IPS-20b (cell line): ENCODE measurements around the gene ARFGAP2.
"Not testable (repeated sequence)": the region's sequence is repeated elsewhere in the genome, so short reads cannot be mapped to it uniquely, and the experiment has no call there.

Experiments
- H3K27ac ChIP-seq: one replicate; pipeline ENCODE4 v1.5.1; 2013; ENCODE audit warnings: low read length
- H3K27me3 ChIP-seq: 2 replicates; pipeline ENCODE4 v1.6.1; 2013; ENCODE audit warnings: mild to moderate bottlenecking, low read length, inconsistent platforms; ENCODE audit not compliant: insufficient read depth
- H3K36me3 ChIP-seq: 2 replicates; pipeline ENCODE4 v1.6.1; 2013; ENCODE audit warnings: low read depth, mild to moderate bottlenecking, inconsistent platforms, low read length, moderate library complexity; ENCODE audit not compliant: insufficient read depth
- H3K4me1 ChIP-seq: 2 replicates; pipeline ENCODE4 v1.6.1; 2013; ENCODE audit warnings: mild to moderate bottlenecking, control low read depth, inconsistent platforms, low read length, moderate library complexity; ENCODE audit not compliant: insufficient read depth
- H3K4me3 ChIP-seq: 2 replicates; pipeline ENCODE4 v1.5.1; 2013; ENCODE audit warnings: mild to moderate bottlenecking, low read length, inconsistent platforms
- H3K9ac ChIP-seq: 2 replicates; pipeline ENCODE4 v1.6.1; 2013; ENCODE audit warnings: low read depth, mild to moderate bottlenecking, inconsistent platforms, low read length, moderate library complexity
- H3K9me3 ChIP-seq: 2 replicates; pipeline ENCODE4 v1.6.1; 2013; ENCODE audit warnings: mild to moderate bottlenecking, low read depth, low read length, inconsistent platforms; ENCODE audit not compliant: insufficient read depth

The ARFGAP2 gene

DNA sequence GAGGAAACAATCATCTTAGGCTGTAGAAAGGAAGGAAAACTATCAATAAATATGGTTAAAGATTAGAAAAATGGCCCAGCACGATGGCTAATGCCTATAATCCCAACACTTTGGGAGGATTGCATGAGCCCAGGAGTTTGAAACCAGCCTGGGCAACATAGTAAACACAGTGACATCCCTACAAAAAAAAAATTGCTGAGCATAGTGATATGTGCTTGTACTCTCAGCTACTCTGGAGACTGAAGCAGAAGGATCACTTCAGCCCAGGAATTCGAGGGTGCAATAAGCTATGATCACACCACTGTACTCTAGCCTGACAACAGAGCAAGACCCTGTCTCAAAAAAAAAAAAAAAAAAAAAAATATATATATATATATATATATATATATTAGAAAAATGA, 54.9 kb downstream of the ARFGAP2 start:
- Histone ChIP-seq H3K9ac (no peak overlapping the region), H3K27me3 (no peaks in the 10 kb centered on the region)

GRCh38 chr11:47121056-47121455, 55.6 kb downstream of the ARFGAP2 start:
- no peaks in the 10 kb centered on the region for H3K9me3 ChIP-seq
- H3K4me1 ChIP-seq: no peaks in the 10 kb centered on the region
- H3K36me3 ChIP-seq: no peaks in the 10 kb centered on the region
- H3K27me3 ChIP-seq: no peaks in the 10 kb centered on the region
- no peak overlapping the region for H3K27ac ChIP-seq
- no peak overlapping the region for H3K9ac ChIP-seq
- H3K4me3 ChIP-seq: no peak overlapping the region

More for the DNA sequence above, 54.9 kb downstream of the ARFGAP2 start:
- Histone ChIP-seq H3K36me3 (no peaks in the 10 kb centered on the region), H3K27ac (no peak overlapping the region), H3K4me3 (no peak overlapping the region), H3K9me3 (no peaks in the 10 kb centered on the region), H3K4me1 (no peaks in the 10 kb centered on the region)

DNA sequence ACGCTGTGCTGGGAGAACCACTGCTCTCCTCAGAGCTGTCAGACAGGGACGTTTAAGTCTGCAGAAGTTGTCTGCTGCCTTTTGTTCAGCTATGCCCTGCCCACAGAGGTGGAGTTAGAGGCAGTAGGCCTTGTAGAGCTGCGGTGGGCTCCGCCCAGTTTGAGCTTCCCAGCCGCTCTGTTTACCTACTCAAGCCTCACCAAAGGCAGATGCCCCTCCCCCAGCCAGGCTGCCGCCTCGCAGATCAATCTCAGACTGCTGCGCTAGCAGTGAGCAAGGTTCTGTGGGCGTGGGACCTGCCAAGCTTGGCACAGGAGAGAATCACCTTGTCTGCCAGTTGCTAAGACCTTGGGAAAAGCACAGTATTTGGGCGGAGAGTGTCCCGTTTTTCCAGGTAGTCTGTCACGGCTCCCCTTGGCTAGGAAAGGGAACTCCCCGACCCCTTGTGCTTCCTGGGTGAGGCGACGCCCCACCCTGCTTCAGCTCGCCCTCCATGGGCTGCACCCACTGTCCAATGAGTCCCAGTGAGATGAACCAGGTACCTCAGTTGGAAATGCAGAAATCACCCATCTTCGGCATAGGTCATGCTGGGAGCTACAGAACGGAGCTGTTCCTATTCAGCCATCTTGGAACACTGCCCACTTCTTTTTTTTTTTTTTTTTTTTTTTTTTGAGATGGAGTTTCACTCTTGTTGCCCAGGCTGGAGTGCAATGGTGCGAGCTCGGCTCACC, 57.6 kb downstream of the ARFGAP2 start:
- not testable (repeated sequence) for H3K36me3 ChIP-seq, H3K4me1 ChIP-seq, H3K27me3 ChIP-seq, H3K4me3 ChIP-seq, H3K9me3 ChIP-seq, H3K9ac ChIP-seq, H3K27ac ChIP-seq
